ENCODE results near the gene DAPK2. TPM values are rescaled to one million over a fixed set of nuclear protein-coding genes. Genes with fewer than 3 reads are reported as not detected.
"Not testable (repeated sequence)": the region's sequence is repeated elsewhere in the genome, so short reads cannot be mapped to it uniquely, and the experiment has no call there.

Gene DAPK2
- polyA plus RNA-seq, 3 donors from 2014 or later = 4.5 to 7.3 (median 5.1) TPM

- Mint-ChIP-seq H3K27ac (peak overlapping the region in 1 of 6 donors; percentile 28), H3K4me3 (no peak overlapping the region), H3K36me3 (no peaks in the 10 kb centered on the region), H3K9me3 (no peaks in the 10 kb centered on the region), H3K27me3 (ENCODE audit: low read depth in 3 of 3) (peaks cover 0 to 2% (median 0%) of the 10 kb centered on the region in 3 donors), H3K4me1 (peaks cover 38 to 49% of the 10 kb centered on the region in 2 donors)
- no peak for DNase-seq
These were observed 136.4 kb downstream of the DAPK2 start for GRCh38 chr15:63909819-63910437.

GRCh38 chr15:63908991-63909390 lies 137.3 kb downstream of the DAPK2 start:
- Mint-ChIP-seq H3K36me3 (no peaks in the 10 kb centered on the region), H3K27ac (peak overlapping the region in 2 of 6 donors; percentile 36 to 68), H3K9me3 (no peaks in the 10 kb centered on the region), H3K4me1 (peaks cover 45 to 58% of the 10 kb centered on the region in 2 donors), H3K27me3 (ENCODE audit: low read depth in 3 of 3) (peaks cover 0 to 3% (median 0%) of the 10 kb centered on the region in 3 donors), H3K4me3 (no peak overlapping the region)
- DNase-seq = no peak

DNA sequence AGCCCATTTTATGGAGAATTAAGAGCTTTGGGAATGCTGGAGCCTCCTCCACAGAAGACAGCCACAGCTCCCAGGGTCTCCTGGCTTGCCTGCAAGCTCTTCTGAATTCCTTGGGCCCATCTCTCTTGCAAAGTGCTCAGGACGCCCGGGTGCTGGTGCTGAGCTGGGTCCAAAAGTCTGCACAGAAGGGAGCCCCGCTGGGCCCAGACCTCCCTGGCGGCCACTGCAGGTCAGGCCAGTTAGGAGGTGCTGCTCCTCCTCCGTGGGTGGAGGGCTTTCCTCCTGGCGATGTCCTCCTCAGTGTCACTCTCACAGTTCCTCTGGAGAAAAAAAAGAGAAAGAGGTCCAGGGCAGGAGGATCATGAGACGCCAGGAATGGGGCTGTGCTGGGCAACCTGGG lies 138.0 kb downstream of the DAPK2 start:
- Mint-ChIP-seq H3K4me1 (peaks cover 48 to 60% of the 10 kb centered on the region in 2 donors), H3K4me3 (peak overlapping the region in 1 of 5 donors; percentile 15), H3K36me3 (no peaks in the 10 kb centered on the region), H3K27me3 (ENCODE audit: low read depth in 3 of 3) (peaks cover 0 to 4% (median 0%) of the 10 kb centered on the region in 3 donors), H3K9me3 (no peaks in the 10 kb centered on the region), H3K27ac (peak overlapping the region in 5 of 6 donors; percentile 49 to 92 (median 68))
- no peak for DNase-seq

DNA sequence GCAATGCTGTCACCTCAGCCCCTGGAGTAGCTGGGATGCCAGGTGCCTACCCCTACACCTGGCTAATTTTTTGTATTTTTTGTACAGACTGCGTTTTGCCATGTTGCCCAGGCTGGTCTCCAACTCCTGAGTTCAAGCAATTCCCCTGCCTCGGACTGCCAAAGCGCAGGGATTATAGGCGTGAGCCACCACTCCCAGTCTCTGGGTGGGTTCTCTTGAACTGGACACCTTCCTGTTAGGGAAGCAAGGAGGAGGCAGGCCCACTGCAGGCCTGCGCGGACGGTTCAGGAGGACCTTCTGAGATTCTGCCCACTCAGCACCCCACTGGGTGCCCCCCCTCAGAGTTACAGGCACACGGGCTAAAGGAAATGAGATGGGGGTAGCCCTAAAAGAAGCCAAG lies 138.8 kb downstream of the DAPK2 start:
- Mint-ChIP-seq H3K4me3 (peak overlapping the region in 1 of 5 donors; percentile 76), H3K27me3 (ENCODE audit: low read depth in 3 of 3) (peaks cover 0 to 4% (median 0%) of the 10 kb centered on the region in 3 donors), H3K36me3 (no peaks in the 10 kb centered on the region), H3K27ac (peak overlapping the region in 3 of 6 donors; percentile 40 to 92 (median 86)), H3K9me3 (no peaks in the 10 kb centered on the region), H3K4me1 (peaks cover 50 to 62% of the 10 kb centered on the region in 2 donors)
- DNase-seq = no peak

GRCh38 chr15:63906266-63906584 lies 140.1 kb downstream of the DAPK2 start:
- no peak for DNase-seq
- H3K9me3 Mint-ChIP-seq = no peaks in the 10 kb centered on the region
- H3K4me1 Mint-ChIP-seq = peaks cover 56 to 73% of the 10 kb centered on the region in 2 donors
- H3K27ac Mint-ChIP-seq = peak overlapping the region; percentile 86 to 97 (median 94)
- no peaks in the 10 kb centered on the region for H3K36me3 Mint-ChIP-seq
- peak overlapping the region; percentile 69 to 83 (median 73) for H3K4me3 Mint-ChIP-seq
- H3K27me3 Mint-ChIP-seq (ENCODE audit: low read depth in 3 of 3) = peaks cover 0 to 4% (median 0%) of the 10 kb centered on the region in 3 donors

DNA sequence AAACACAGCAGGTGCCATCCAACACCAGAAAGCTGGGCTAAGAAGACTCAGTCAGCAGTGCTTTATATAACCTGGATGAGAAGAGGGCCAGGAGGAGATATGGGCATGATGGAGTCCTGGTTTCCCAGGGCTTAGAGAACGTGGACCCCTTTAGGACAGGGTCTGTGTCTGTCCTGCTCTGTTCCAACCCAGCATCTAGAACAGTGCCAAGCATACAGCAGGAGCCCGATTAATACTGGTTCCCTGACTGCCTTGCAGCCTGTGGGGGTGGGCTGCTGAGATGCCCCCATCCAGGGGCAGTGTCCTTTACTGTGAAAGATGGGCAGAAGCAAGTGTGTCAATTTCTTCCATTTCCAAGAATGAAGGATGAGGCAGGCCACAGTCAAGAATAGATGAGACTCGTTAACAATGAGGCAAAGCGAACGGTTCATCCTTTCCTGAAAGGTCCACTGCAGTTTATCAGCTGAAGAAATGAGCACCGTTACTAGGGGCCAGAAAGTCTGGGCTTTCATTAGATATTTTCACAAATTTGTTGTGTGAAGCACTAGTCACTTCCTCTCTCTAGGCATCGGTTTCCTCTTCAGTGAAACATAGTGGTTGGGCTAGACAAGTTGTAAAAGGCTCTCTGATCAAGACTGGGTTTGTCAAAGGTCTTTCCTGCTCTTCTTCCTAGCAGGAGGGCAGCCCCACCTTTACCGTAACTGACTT lies 140.6 kb downstream of the DAPK2 start:
- H3K4me1 Mint-ChIP-seq = peaks cover 58 to 77% of the 10 kb centered on the region in 2 donors
- DNase-seq = peak; percentile 59 to 62 (median 61)

GRCh38 chr15:63905131-63905530 lies 141.2 kb downstream of the DAPK2 start:
- peaks cover 64 to 82% of the 10 kb centered on the region in 2 donors for H3K4me1 Mint-ChIP-seq
- no peaks in the 10 kb centered on the region for H3K36me3 Mint-ChIP-seq
- H3K9me3 Mint-ChIP-seq = no peaks in the 10 kb centered on the region
- peak overlapping the region in 3 of 5 donors; percentile 7 to 54 (median 40) for H3K4me3 Mint-ChIP-seq
- peak overlapping the region; percentile 86 to 97 (median 94) for H3K27ac Mint-ChIP-seq
- H3K27me3 Mint-ChIP-seq (ENCODE audit: low read depth in 3 of 3) = peaks cover 0 to 4% (median 2%) of the 10 kb centered on the region in 3 donors
- DNase-seq = no peak

More for the DNA sequence above, 140.6 kb downstream of the DAPK2 start:
- peak overlapping the region; percentile 69 to 83 (median 73) for H3K4me3 Mint-ChIP-seq
- H3K27ac Mint-ChIP-seq = peak overlapping the region; percentile 86 to 97 (median 94)
- H3K36me3 Mint-ChIP-seq = no peaks in the 10 kb centered on the region
- H3K27me3 Mint-ChIP-seq (ENCODE audit: low read depth in 3 of 3) = peaks cover 0 to 4% (median 4%) of the 10 kb centered on the region in 3 donors
- H3K9me3 Mint-ChIP-seq = no peaks in the 10 kb centered on the region

DNA sequence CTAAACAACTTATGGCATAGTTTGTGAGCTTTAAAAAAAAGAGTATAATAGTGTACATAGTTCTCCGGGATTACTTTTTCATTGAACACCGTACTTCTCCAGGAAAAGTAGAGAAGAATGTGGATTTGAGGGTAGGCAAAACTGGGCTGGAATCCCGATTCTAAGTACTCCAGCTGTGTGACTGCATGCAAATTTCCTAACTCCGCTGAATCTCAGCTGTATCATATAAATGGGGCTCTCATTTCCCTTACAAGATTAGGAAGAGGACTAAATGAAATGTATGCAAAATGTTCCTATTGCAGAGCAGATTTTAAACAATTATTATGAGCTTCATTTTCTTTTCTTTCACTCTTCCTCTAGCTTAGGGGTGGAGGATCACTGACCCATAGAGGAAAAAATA lies 142.2 kb downstream of the DAPK2 start:
- Mint-ChIP-seq H3K4me3 (no peak overlapping the region), H3K9me3 (no peaks in the 10 kb centered on the region), H3K36me3 (no peaks in the 10 kb centered on the region), H3K27me3 (ENCODE audit: low read depth in 3 of 3) (peaks cover 0 to 4% (median 3%) of the 10 kb centered on the region in 3 donors), H3K4me1 (peaks cover 74 to 86% of the 10 kb centered on the region in 2 donors), H3K27ac (peak overlapping the region in 2 of 6 donors; percentile 14 to 66)
- no peak for DNase-seq

DNA sequence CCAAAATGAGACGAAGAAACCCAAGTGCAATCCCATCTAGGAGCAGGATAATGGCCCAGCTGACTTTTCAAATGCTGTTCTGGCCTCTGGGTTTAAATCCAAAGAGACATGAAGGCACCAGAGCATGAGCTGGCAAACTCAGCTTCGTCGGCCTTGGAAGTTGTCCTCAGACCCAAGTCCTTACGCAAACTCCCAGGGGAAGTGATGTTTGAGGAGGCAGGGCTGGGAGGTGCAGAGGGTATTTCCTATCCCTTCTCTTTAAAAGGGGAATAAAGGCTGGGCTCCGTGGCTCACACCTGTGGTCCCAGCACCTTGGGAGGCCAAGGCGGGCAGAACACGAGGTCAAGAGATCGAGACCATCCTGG lies 143.6 kb downstream of the DAPK2 start:
- no peaks in the 10 kb centered on the region for H3K36me3 Mint-ChIP-seq
- H3K27ac Mint-ChIP-seq = no peak overlapping the region
- H3K27me3 Mint-ChIP-seq (ENCODE audit: low read depth in 3 of 3) = peaks cover 0 to 9% (median 6%) of the 10 kb centered on the region in 3 donors
- peaks cover 78 to 86% of the 10 kb centered on the region in 2 donors for H3K4me1 Mint-ChIP-seq
- no peaks in the 10 kb centered on the region for H3K9me3 Mint-ChIP-seq
- no peak for DNase-seq
- no peak overlapping the region for H3K4me3 Mint-ChIP-seq

DNA sequence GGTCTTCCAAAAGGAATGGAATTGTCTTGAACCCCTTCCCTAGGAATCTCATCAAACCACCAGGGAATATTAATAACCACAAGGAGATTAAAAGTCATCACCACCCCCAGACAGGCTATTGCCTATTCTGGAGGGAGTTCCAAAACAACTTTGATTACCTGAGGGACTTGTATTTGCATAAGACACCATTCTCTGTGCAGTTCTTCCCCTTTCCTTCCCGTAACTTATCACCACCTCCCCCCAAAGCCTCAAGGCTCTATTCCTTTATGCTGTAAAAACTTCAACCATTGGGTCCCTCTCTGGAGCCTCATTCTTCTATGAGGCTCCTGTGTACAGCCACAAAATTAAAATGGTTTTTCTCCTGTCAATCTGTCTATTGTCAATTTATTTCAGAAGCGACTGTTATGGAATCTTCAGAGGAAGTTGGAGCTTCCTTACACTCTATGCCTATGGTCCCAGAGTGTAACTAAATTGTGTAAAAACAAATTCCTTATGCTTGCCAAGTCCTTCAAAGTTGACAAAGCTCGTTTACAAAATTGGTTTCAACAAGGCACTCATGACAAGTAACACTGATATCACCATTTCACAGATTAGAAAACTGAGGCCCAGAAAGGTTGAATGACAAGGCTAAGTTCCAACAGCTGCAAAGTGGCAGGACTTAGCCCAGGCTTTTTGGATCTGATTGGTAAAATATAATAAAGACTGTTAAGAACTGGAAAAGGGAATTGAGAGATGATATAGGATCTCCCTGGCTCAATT lies 144.2 kb downstream of the DAPK2 start:
- H3K27me3 Mint-ChIP-seq (ENCODE audit: low read depth in 3 of 3) = peaks cover under 1 to 9% (median 6%) of the 10 kb centered on the region in 3 donors
- peaks cover 78 to 86% of the 10 kb centered on the region in 2 donors for H3K4me1 Mint-ChIP-seq
- no peaks in the 10 kb centered on the region for H3K36me3 Mint-ChIP-seq
- no peak overlapping the region for H3K27ac Mint-ChIP-seq
- DNase-seq = no peak
- peak overlapping the region in 1 of 5 donors; percentile 15 for H3K4me3 Mint-ChIP-seq
- no peaks in the 10 kb centered on the region for H3K9me3 Mint-ChIP-seq

GRCh38 chr15:63900306-63900705 lies 146.0 kb downstream of the DAPK2 start:
- Mint-ChIP-seq H3K4me3 (peak overlapping the region in 3 of 5 donors; percentile 0 to 62 (median 59)), H3K27ac (peak overlapping the region; percentile 17 to 80 (median 56)), H3K36me3 (no peaks in the 10 kb centered on the region), H3K4me1 (peaks cover 78 to 86% of the 10 kb centered on the region in 2 donors), H3K27me3 (ENCODE audit: low read depth in 3 of 3) (peaks cover 5 to 18% (median 10%) of the 10 kb centered on the region in 3 donors), H3K9me3 (no peaks in the 10 kb centered on the region)
- DNase-seq = no peak

GRCh38 chr15:63899606-63900005 lies 146.7 kb downstream of the DAPK2 start:
- not testable (repeated sequence) for H3K36me3 Mint-ChIP-seq, DNase-seq, H3K9me3 Mint-ChIP-seq
- peak overlapping the region; percentile 38 to 85 (median 73) for H3K4me3 Mint-ChIP-seq
- peaks cover 5 to 18% (median 10%) of the 10 kb centered on the region in 3 donors for H3K27me3 Mint-ChIP-seq (ENCODE audit: low read depth in 3 of 3)
- H3K4me1 Mint-ChIP-seq = peaks cover 78 to 86% of the 10 kb centered on the region in 2 donors
- H3K27ac Mint-ChIP-seq = peak overlapping the region; percentile 9 to 80 (median 42)

DNA sequence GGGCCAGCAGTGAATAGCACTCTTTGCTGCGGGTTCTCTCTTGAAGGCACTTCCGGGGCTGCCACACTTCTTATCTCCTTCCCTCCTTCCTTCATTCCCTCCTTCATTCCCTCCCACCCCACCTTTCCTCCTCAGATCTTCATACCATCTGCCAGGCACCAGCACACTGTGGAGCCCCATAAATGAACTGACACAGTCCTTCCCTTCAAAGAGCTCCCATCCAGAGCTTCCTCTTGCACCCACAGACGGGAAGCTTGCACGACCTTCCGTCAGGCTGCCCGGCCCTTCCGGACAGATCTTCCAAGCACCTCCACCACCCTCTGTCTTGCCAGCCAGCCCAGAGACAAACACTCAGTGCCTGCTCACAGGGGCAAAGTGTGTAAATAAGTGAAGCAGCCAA lies 147.1 kb downstream of the DAPK2 start:
- Mint-ChIP-seq H3K27ac (peak overlapping the region; percentile 9 to 80 (median 26)), H3K36me3 (no peaks in the 10 kb centered on the region), H3K4me1 (peaks cover 77 to 86% of the 10 kb centered on the region in 2 donors), H3K4me3 (peak overlapping the region; percentile 38 to 85 (median 73)), H3K27me3 (ENCODE audit: low read depth in 3 of 3) (peaks cover 5 to 18% (median 10%) of the 10 kb centered on the region in 3 donors), H3K9me3 (no peaks in the 10 kb centered on the region)
- no peak for DNase-seq
